CD4-positive, alpha-beta T cell (primary cell): ENCODE data around the gene GDF2. TPM values are rescaled to one million over a fixed set of nuclear protein-coding genes. Genes with fewer than 3 reads are reported as not detected.

Experiments used
- ATAC-seq: fragments of 200-7000 bp; cut with Tn5 transposase; one replicate; pipeline ENCODE4 v1.10.0; 2022; ENCODE audit warnings: mild to moderate bottlenecking; ENCODE audit not compliant: poor library complexity
- CTCF ChIA-PET: fragments of 350-600 bp; sonication (Branson Sonifier 250); formaldehyde crosslinking; loops from one replicate; lab custom pipeline; 2021; ENCODE audit warnings: antibody characterized with exemption, inconsistent platforms; lab: Charles Lee
- POLR2A ChIA-PET: fragments of 350-600 bp; sonication (Branson Sonifier 250); formaldehyde crosslinking; loops from one replicate; lab custom pipeline; 2021; ENCODE audit warnings: antibody characterized with exemption, inconsistent platforms; lab: Charles Lee
- DNase-seq, 14 experiments: peaks; one replicate each; pipeline ENCODE4 v3.0.0-alpha.2; 2013 to 2020; ENCODE audit warnings: mixed read lengths in 2 of 14
- H3K27ac ChIP-seq, 2 donors: one replicate each; pipeline versions ENCODE4 v1.5.1 to v1.7.0; 2013; ENCODE audit warnings: low read length in 2 of 2, low read depth in 1 of 2, mild to moderate bottlenecking in 1 of 2
- H3K27me3 ChIP-seq, 2 experiments: 1 replicate in 1 of 2; 2 replicates in 1 of 2; pipeline versions ENCODE4 v1.6.1 to v1.7.0; 2013; ENCODE audit warnings: low read length in 2 of 2, control low read depth in 1 of 2, mild to moderate bottlenecking in 1 of 2, moderate library complexity in 1 of 2; ENCODE audit not compliant: insufficient read depth in 2 of 2, control insufficient read depth in 1 of 2
- H3K36me3 ChIP-seq: one replicate; pipeline ENCODE4 v1.6.1; 2013; ENCODE audit warnings: low read length, control low read depth; ENCODE audit not compliant: insufficient read depth
- H3K4me1 ChIP-seq: one replicate; pipeline ENCODE4 v1.6.1; 2013; ENCODE audit warnings: low read length, control low read depth; ENCODE audit not compliant: insufficient read depth
- H3K4me3 ChIP-seq: one replicate; pipeline ENCODE4 v1.5.1; 2013; ENCODE audit warnings: mild to moderate bottlenecking, low read length, moderate library complexity
- H3K9me3 ChIP-seq, 2 experiments: 1 replicate in 1 of 2; 2 replicates in 1 of 2; pipeline versions ENCODE4 v1.6.1 to v1.7.0; 2013; ENCODE audit warnings: low read length in 2 of 2, mild to moderate bottlenecking in 2 of 2, control low read depth in 1 of 2, moderate library complexity in 1 of 2; ENCODE audit not compliant: control insufficient read depth in 1 of 2, insufficient read depth in 1 of 2
- H3K27ac Mint-ChIP-seq: one replicate; pipeline ENCODE4 v1.8.0; 2020; ENCODE audit warnings: mixed read lengths
- H3K27me3 Mint-ChIP-seq: one replicate; pipeline ENCODE4 v1.8.0; 2021; ENCODE audit warnings: mixed read lengths
- H3K36me3 Mint-ChIP-seq: one replicate; pipeline ENCODE4 v1.8.0; 2021; ENCODE audit warnings: low read depth, mixed read lengths
- H3K4me1 Mint-ChIP-seq: one replicate; pipeline ENCODE4 v1.8.0; 2021; ENCODE audit warnings: low read depth, mixed read lengths
- H3K4me3 Mint-ChIP-seq: one replicate; pipeline ENCODE4 v1.8.0; 2020; ENCODE audit warnings: mild to moderate bottlenecking, mixed read lengths
- H3K9me3 Mint-ChIP-seq: one replicate; pipeline ENCODE4 v1.8.0; 2020; ENCODE audit warnings: mixed read lengths
- CTCF ChIP-seq: fragments of 200-600 bp; IDR thresholded peaks from one replicate; pipeline ENCODE4 v1.8.0; 2022; ENCODE audit warnings: antibody characterized with exemption, mild to moderate bottlenecking
- intact Hi-C, 2 experiments: fragments of 100-400 bp; cut with DNase I in 1 of 2; cut with micrococcal nuclease in 1 of 2; formaldehyde crosslinking; loops; one replicate each; pipeline versions ENCODE4 v1.15.1 to v1.9.0; 2023 to 2025; cut with DNase I, micrococcal nuclease
- total RNA-seq, 174 experiments: library from RNA in 2 of 174; stranded (reverse) in 2 of 174; gene quantifications; one replicate each; pipeline ENCODE4 v1.2.3 and lab custom pipeline; 2021 to 2026

GDF2 gene
- total RNA-seq, 2 experiments from 2014 or later, result not detected

DNA sequence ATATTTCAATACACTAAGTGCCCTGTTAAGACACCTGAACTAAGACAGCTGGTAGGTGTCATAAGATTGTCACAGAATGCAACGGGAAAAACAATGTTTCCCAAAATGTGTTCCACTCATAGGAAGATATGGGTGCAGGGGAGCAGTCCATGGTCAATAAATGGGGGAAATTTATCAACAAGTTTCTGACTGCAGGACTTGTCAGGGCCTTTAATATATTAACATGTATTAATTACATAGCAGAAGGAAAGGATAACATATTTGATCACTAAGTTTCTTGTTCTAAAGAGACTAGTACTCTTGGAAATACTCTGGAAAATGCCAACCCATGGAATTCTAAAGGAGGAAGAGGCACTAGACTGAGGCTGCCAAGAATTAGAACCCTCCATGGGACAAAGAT is 32.6 kb downstream of the GDF2 start:
- Mint-ChIP-seq H3K27me3 (no peaks in the 10 kb centered on the region), H3K27ac (no peak overlapping the region), H3K36me3 (no peaks in the 10 kb centered on the region), H3K4me3 (no peak overlapping the region), H3K9me3 (no peaks in the 10 kb centered on the region), H3K4me1 (no peaks in the 10 kb centered on the region)
- Histone ChIP-seq H3K27me3 (no peaks in the 10 kb centered on the region), H3K4me3 (no peak overlapping the region), H3K4me1 (no peaks in the 10 kb centered on the region), H3K9me3 (no peaks in the 10 kb centered on the region), H3K36me3 (no peaks in the 10 kb centered on the region), H3K27ac (no peak overlapping the region)
- intact Hi-C loops, result no loop called here
- ATAC-seq, result no peak
- ChIA-PET CTCF (no interaction called here), POLR2A (no interaction called here)
- no peak for DNase-seq
- TF ChIP-seq CTCF, result no peak

DNA sequence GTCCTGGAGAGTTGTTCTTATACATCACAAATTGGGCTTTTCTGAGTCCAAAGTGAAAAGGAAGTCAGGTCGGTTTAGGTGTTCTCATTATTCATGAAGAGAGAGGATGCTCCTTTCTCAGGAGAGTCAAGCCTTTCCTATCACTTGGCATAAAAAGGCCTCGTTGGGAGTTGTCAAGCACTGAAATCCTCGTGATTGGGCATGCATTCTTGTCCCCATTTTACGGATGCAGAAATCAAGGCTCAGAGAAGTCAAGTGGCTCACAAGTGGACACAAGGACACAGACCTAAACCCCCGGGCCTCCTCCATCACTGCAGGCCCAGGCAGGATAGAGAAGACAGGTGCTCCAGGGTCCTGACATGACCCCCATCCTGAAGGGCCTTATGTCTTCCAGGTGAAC is 34.5 kb downstream of the GDF2 start:
- no peak for TF ChIP-seq CTCF
- intact Hi-C loops, result no loop called here
- ATAC-seq (no peak), DNase-seq (no peak)
- no peak overlapping the region for H3K27ac Mint-ChIP-seq
- Histone ChIP-seq H3K4me3 (no peak overlapping the region), H3K4me1 (no peaks in the 10 kb centered on the region), H3K27ac (no peak overlapping the region), H3K36me3 (no peaks in the 10 kb centered on the region), H3K9me3 (no peaks in the 10 kb centered on the region), H3K27me3 (no peaks in the 10 kb centered on the region)
- H3K4me1 Mint-ChIP-seq, result no peaks in the 10 kb centered on the region
- no peaks in the 10 kb centered on the region for H3K36me3 Mint-ChIP-seq
- no peaks in the 10 kb centered on the region for H3K27me3 Mint-ChIP-seq
- ChIA-PET CTCF (no interaction called here), POLR2A (no interaction called here)
- no peaks in the 10 kb centered on the region for H3K9me3 Mint-ChIP-seq
- H3K4me3 Mint-ChIP-seq, result no peak overlapping the region

- Histone ChIP-seq H3K9me3 (no peaks in the 10 kb centered on the region), H3K27me3 (no peaks in the 10 kb centered on the region), H3K4me3 (no peak overlapping the region), H3K27ac (no peak overlapping the region), H3K36me3 (no peaks in the 10 kb centered on the region), H3K4me1 (no peaks in the 10 kb centered on the region)
- no peaks in the 10 kb centered on the region for H3K36me3 Mint-ChIP-seq
- ATAC-seq (no peak), DNase-seq (no peak)
- no peak overlapping the region for H3K4me3 Mint-ChIP-seq
- H3K27ac Mint-ChIP-seq, result no peak overlapping the region
- ChIA-PET CTCF (no interaction called here), POLR2A (no interaction called here)
- H3K9me3 Mint-ChIP-seq, result no peaks in the 10 kb centered on the region
- H3K4me1 Mint-ChIP-seq, result no peaks in the 10 kb centered on the region
- TF ChIP-seq CTCF, result no peak
- no peaks in the 10 kb centered on the region for H3K27me3 Mint-ChIP-seq
- intact Hi-C loops, result no loop called here
Observed at GRCh38 chr10:47357131-47357582, 34.9 kb downstream of the GDF2 start.
